MCF 10A (cell line): ENCODE measurements around the gene SON. TPM values are rescaled to one million over a fixed set of nuclear protein-coding genes. Genes with fewer than 3 reads are reported as not detected.

ENCODE experiments used
- BruUV-seq: library from RNA; stranded (reverse); fragments of 400-500 nt; replicated peaks from 2 replicates; lab custom pipeline; 2021; lab: Mats Ljungman, UMichigan
- CTCF ChIA-PET: fragments of 300-600 bp; sonication (Branson Sonifier 250); formaldehyde crosslinking; extraction: SDS; loops from one replicate; lab custom pipeline; 2021; ENCODE audit warnings: antibody characterized with exemption, inconsistent platforms; lab: Yijun Ruan, JAX
- POLR2A ChIA-PET: fragments of 300-600, 350-650 bp; sonication (Branson Sonifier 250); formaldehyde crosslinking; extraction: SDS; loops from one replicate; lab custom pipeline; 2020; ENCODE audit warnings: antibody characterized with exemption, inconsistent platforms; lab: Yijun Ruan, JAX
- DNase-seq: peaks from one replicate; pipeline ENCODE4 v3.0.0-alpha.2; 2018; ENCODE audit not compliant: unreplicated experiment
- H3K27ac Mint-ChIP-seq: one replicate; pipeline ENCODE4 v1.8.0; 2022; ENCODE audit warnings: mild to moderate bottlenecking, low read depth, mixed read lengths; ENCODE audit not compliant: unreplicated experiment
- H3K27me3 Mint-ChIP-seq: one replicate; pipeline ENCODE4 v1.8.0; 2022; ENCODE audit warnings: mixed read lengths; ENCODE audit not compliant: insufficient read depth, unreplicated experiment
- H3K36me3 Mint-ChIP-seq: one replicate; pipeline ENCODE4 v1.8.0; 2022; ENCODE audit warnings: mild to moderate bottlenecking, moderate library complexity, mixed read lengths; ENCODE audit not compliant: insufficient read depth, unreplicated experiment
- H3K4me1 Mint-ChIP-seq: one replicate; pipeline ENCODE4 v1.8.0; 2022; ENCODE audit warnings: mixed read lengths; ENCODE audit not compliant: insufficient read depth, unreplicated experiment
- H3K4me3 Mint-ChIP-seq: one replicate; pipeline ENCODE4 v1.8.0; 2022; ENCODE audit warnings: mild to moderate bottlenecking, moderate library complexity, mixed read lengths; ENCODE audit not compliant: unreplicated experiment
- H3K9me3 Mint-ChIP-seq: one replicate; pipeline ENCODE4 v1.8.0; 2022; ENCODE audit warnings: mixed read lengths; ENCODE audit not compliant: unreplicated experiment
- intact Hi-C: fragments of 100-400 bp; cut with micrococcal nuclease; formaldehyde crosslinking; loops from 2 replicates; pipeline ENCODE4 v1.14.1; 2022
- total RNA-seq: library from RNA; stranded (reverse); gene quantifications from 2 replicates; pipeline ENCODE4 v1.2.3, GENCODE V29; 2022
- TF ChIP-seq, protein P1 (sequence below): fragments of 200-600 bp; IDR thresholded peaks from one replicate; pipeline ENCODE4 v1.8.0; 2022; ENCODE audit warnings: antibody characterized with exemption, mild to moderate bottlenecking; ENCODE audit not compliant: unreplicated experiment

The SON gene
- total RNA-seq, 1 experiment from 2014 or later: 289 TPM

DNA sequence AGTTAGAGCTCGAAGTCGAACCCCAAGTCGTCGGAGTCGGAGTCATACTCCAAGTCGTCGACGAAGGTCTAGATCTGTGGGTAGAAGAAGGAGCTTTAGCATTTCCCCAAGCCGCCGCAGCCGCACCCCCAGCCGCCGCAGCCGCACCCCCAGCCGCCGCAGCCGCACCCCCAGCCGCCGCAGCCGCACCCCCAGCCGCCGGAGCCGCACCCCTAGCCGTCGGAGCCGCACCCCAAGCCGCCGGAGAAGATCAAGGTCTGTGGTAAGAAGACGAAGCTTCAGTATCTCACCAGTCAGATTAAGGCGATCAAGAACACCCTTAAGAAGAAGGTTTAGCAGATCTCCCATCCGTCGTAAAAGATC lies 12.1 kb downstream of the SON start:
- H3K36me3 Mint-ChIP-seq: peaks cover 100% of the 10 kb centered on the region
- TF ChIP-seq, protein P1, sequence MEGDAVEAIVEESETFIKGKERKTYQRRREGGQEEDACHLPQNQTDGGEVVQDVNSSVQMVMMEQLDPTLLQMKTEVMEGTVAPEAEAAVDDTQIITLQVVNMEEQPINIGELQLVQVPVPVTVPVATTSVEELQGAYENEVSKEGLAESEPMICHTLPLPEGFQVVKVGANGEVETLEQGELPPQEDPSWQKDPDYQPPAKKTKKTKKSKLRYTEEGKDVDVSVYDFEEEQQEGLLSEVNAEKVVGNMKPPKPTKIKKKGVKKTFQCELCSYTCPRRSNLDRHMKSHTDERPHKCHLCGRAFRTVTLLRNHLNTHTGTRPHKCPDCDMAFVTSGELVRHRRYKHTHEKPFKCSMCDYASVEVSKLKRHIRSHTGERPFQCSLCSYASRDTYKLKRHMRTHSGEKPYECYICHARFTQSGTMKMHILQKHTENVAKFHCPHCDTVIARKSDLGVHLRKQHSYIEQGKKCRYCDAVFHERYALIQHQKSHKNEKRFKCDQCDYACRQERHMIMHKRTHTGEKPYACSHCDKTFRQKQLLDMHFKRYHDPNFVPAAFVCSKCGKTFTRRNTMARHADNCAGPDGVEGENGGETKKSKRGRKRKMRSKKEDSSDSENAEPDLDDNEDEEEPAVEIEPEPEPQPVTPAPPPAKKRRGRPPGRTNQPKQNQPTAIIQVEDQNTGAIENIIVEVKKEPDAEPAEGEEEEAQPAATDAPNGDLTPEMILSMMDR: no peak
- peaks cover 24% of the 10 kb centered on the region for H3K4me1 Mint-ChIP-seq
- no peak overlapping the region for H3K27ac Mint-ChIP-seq
- intact Hi-C loops: no loop called here
- no TSS peak for BruUV-seq
- ChIA-PET CTCF (interaction anchor here (1.3 kb wide), 1 partner anchor 10 kb away, joined by 3 read pairs; no protein-coding TSS in a partner anchor), POLR2A (interaction anchor here (0.6 to 9.2 kb wide), 4 partner anchors 9 to 247 kb away, joined by 3 to 89 read pairs (median 4); partner anchors contain the start of genes DONSON, GART and SON)
- peaks cover 6% of the 10 kb centered on the region for H3K9me3 Mint-ChIP-seq
- DNase-seq: no peak
- no peaks in the 10 kb centered on the region for H3K27me3 Mint-ChIP-seq
- no peak overlapping the region for H3K4me3 Mint-ChIP-seq

DNA sequence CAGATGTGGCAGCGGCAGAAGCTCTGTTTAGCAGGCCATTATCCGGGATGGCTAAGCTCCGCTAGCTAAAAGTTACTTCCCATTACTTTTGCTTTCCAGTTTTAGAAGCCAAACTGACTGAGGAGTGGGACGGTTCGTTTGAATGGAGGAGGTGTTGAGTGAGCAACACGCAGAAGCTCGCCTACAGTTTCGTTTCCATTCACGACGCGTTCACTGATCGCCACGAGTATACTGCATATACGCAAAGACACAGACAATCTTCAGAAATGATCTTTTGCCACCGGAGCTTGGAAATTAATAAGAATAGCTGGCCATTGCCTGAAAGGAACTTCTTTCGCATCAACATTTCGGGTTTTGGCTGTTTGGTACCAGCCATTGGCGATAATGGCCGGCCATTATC lies 14.6 kb downstream of the SON start:
- Mint-ChIP-seq H3K9me3 (peaks cover 6% of the 10 kb centered on the region), H3K4me1 (peaks cover 24% of the 10 kb centered on the region), H3K36me3 (peaks cover 94% of the 10 kb centered on the region), H3K27me3 (no peaks in the 10 kb centered on the region), H3K4me3 (no peak overlapping the region), H3K27ac (no peak overlapping the region)
- TF ChIP-seq, protein P1: no peak
- ChIA-PET POLR2A (interaction anchor here (1.0 to 9.2 kb wide), 6 partner anchors 8 to 78 kb away, joined by 3 to 89 read pairs (median 4); partner anchors contain the start of genes DONSON, GART, SON and TMEM50B), CTCF (interaction anchor here (0.7 to 1.4 kb wide), 3 partner anchors 8 to 18 kb away, joined by 3 read pairs; no protein-coding TSS in a partner anchor)
- intact Hi-C loops: no loop called here
- DNase-seq: no peak
- BruUV-seq: no TSS peak

DNA sequence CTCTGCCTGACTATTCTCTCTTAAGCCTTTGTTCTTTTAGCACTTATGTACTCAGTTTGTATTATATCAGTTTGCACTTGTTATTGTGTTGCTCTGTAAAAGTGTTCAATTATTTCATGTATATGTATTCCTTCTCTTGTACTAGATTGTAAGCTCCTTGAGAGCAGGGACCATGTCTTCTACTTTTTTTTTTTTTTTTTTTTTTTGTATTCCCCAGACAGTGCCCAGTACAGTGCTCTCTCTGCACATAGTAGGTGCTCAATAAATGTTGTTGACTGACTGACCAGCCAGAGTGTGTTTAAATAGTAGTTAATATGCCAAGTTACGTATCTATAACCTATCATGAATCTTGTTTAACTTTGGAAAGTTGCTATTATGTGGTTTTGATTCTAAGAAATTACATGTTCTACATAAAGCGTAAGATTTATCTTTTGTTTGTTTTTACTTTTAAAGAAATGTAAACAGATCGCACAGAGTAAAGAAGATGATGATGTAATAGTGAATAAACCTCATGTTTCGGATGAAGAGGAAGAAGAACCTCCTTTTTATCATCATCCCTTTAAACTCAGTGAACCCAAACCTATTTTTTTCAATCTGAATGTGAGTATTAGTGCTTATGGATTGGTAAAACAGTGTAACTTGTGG lies 16.1 kb downstream of the SON start:
- H3K27me3 Mint-ChIP-seq: no peaks in the 10 kb centered on the region
- no peak overlapping the region for H3K27ac Mint-ChIP-seq
- H3K36me3 Mint-ChIP-seq: peaks cover 90% of the 10 kb centered on the region
- H3K9me3 Mint-ChIP-seq: peaks cover 6% of the 10 kb centered on the region
- DNase-seq: no peak
- POLR2A ChIA-PET: interaction anchor here (9.2 kb wide), 1 partner anchor 15 kb away, joined by 89 read pairs; the partner anchor contains the start of genes GART and SON
- CTCF ChIA-PET: interaction anchor here (0.8 to 1.1 kb wide), 2 partner anchors 15 to 47 kb away, joined by 5 to 10 read pairs; no protein-coding TSS in a partner anchor
- intact Hi-C loops: no loop called here
- TF ChIP-seq, protein P1: no peak
- H3K4me3 Mint-ChIP-seq: no peak overlapping the region
- peaks cover 24% of the 10 kb centered on the region for H3K4me1 Mint-ChIP-seq
- no TSS peak for BruUV-seq

DNA sequence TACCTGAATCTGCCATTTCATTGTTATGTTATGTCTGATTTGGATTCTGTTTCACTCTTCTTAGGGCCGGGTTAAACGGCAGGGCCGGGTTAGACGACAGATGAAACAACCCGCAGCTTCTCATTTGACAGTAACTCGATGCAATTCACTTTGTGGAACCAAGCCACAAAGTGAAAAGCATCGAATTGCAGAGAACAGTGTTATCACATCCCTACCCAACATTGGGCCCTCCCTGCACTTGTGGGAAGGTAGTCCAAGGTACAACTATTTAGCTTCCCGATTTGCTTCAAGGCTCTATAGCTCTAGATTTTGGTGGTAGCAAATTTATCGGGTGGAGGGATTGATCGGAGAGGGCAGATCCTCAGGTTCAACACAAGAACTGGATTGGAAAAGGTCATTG lies 17.0 kb downstream of the SON start:
- intact Hi-C loops: no loop called here
- no peak overlapping the region for H3K4me3 Mint-ChIP-seq
- H3K27me3 Mint-ChIP-seq: no peaks in the 10 kb centered on the region
- peaks cover 89% of the 10 kb centered on the region for H3K36me3 Mint-ChIP-seq
- ChIA-PET CTCF (interaction anchor here (1.1 kb wide), 1 partner anchor 14 kb away, joined by 10 read pairs; no protein-coding TSS in a partner anchor), POLR2A (interaction anchor here (0.7 to 9.2 kb wide), 2 partner anchors 16 to 18 kb away, joined by 3 to 89 read pairs; partner anchors contain the start of genes GART and SON)
- H3K27ac Mint-ChIP-seq: no peak overlapping the region
- BruUV-seq: no TSS peak
- DNase-seq: no peak
- TF ChIP-seq, protein P1: no peak
- peaks cover 6% of the 10 kb centered on the region for H3K9me3 Mint-ChIP-seq
- peaks cover 19% of the 10 kb centered on the region for H3K4me1 Mint-ChIP-seq
